ENCODE measurements around the gene CLEC1B.
"Not testable (repeated sequence)": the region's sequence is repeated elsewhere in the genome, so short reads cannot be mapped to it uniquely, and the experiment has no call there.

GRCh38 chr12:9976626-9977025, 22.3 kb downstream of the CLEC1B start:
- not testable (repeated sequence) for TF ChIP-seq SNAI2 (CRISPR knock-in tag; IDR thresholded peaks at IDR 0.05); CSRNP3 (CRISPR knock-in tag; IDR thresholded peaks at IDR 0.05); POU6F1 (CRISPR knock-in tag; IDR thresholded peaks at IDR 0.05; ENCODE audit: borderline replicate concordance, low read depth); ZFP3 (CRISPR knock-in tag; IDR thresholded peaks at IDR 0.05); PATZ1 (CRISPR knock-in tag; IDR thresholded peaks at IDR 0.05; ENCODE audit: borderline replicate concordance); RARB (CRISPR knock-in tag; IDR thresholded peaks at IDR 0.05)
